Choroid plexus epithelial cell (primary cell): ENCODE data around the gene ANKHD1.
"Not testable (repeated sequence)": the region's sequence is repeated elsewhere in the genome, so short reads cannot be mapped to it uniquely, and the experiment has no call there.

Experiments
- DNase-seq: peaks from one replicate; pipeline ENCODE4 v3.0.0-alpha.2; 2010; ENCODE audit warnings: low read depth
- H3K4me3 ChIP-seq: 2 replicates; pipeline ENCODE4 v1.5.1; 2011; ENCODE audit warnings: low read depth, mild to moderate bottlenecking, control low read depth, low read length, moderate library complexity
- CTCF ChIP-seq: conservative IDR thresholded peaks from 2 replicates; pipeline ENCODE4 v1.5.1; 2011; ENCODE audit warnings: low read depth, mild to moderate bottlenecking, control low read depth, inconsistent platforms, low read length, moderate library complexity

Gene ANKHD1

GRCh38 chr5:140423609-140424008 lies 22.0 kb downstream of the ANKHD1 start:
- TF ChIP-seq CTCF = no peak
- DNase-seq = no peak
- no peak overlapping the region for H3K4me3 ChIP-seq

GRCh38 chr5:140424135-140424534 lies 22.5 kb downstream of the ANKHD1 start:
- peak; percentile 13 for DNase-seq
- TF ChIP-seq CTCF = no peak
- no peak overlapping the region for H3K4me3 ChIP-seq

- not testable (repeated sequence) for DNase-seq, H3K4me3 ChIP-seq
Observed at GRCh38 chr5:140427726-140428125, 26.1 kb downstream of the ANKHD1 start.

GRCh38 chr5:140429724-140430123 lies 28.1 kb downstream of the ANKHD1 start:
- TF ChIP-seq CTCF = no peak
- DNase-seq = no peak
- H3K4me3 ChIP-seq = no peak overlapping the region

GRCh38 chr5:140432212-140432611 lies 30.6 kb downstream of the ANKHD1 start:
- no peak overlapping the region for H3K4me3 ChIP-seq
- no peak for DNase-seq
- no peak for TF ChIP-seq CTCF

- no peak for DNase-seq
- TF ChIP-seq CTCF = no peak
- no peak overlapping the region for H3K4me3 ChIP-seq
Observed at GRCh38 chr5:140432916-140433315, 31.3 kb downstream of the ANKHD1 start.

GRCh38 chr5:140457368-140457767 lies 55.7 kb downstream of the ANKHD1 start:
- not testable (repeated sequence) for DNase-seq, H3K4me3 ChIP-seq

GRCh38 chr5:140466981-140467742 lies 65.5 kb downstream of the ANKHD1 start:
- H3K4me3 ChIP-seq = no peak overlapping the region
- no peak for TF ChIP-seq CTCF
- no peak for DNase-seq
